ENCODE measurements around the gene OR2V1.

GRCh38 chr5:181088289-181088688, 42.7 kb downstream of the OR2V1 start:
- TF ChIP-seq CTCF (IDR thresholded peaks at IDR 0.05) = peak in 1 of 6 experiments; percentile 24
- TF ChIP-seq EP300 (IDR thresholded peaks at IDR 0.05) = no peak

All from upper lobe of left lung (tissue), 4 donors.